GM21381 (cell line): ENCODE measurements around the gene CUX1.
"Not testable (repeated sequence)": the region's sequence is repeated elsewhere in the genome, so short reads cannot be mapped to it uniquely, and the experiment has no call there.

Experiments used
- ATAC-seq: cut with Tn5 transposase; IDR thresholded peaks from one replicate; pipeline ENCODE4 v1.9.1; 2021; ENCODE audit warnings: mild to moderate bottlenecking, moderate library complexity; ENCODE audit not compliant: unreplicated experiment

The CUX1 gene

GRCh38 chr7:101996876-101997275, 179.4 kb downstream of the CUX1 start:
- ATAC-seq: no peak

GRCh38 chr7:101998029-101998905, 180.8 kb downstream of the CUX1 start:
- no peak for ATAC-seq

GRCh38 chr7:101998906-101999240, 181.4 kb downstream of the CUX1 start:
- no peak for ATAC-seq

- no peak for ATAC-seq
These were observed 182.0 kb downstream of the CUX1 start for GRCh38 chr7:101999393-101999792.

GRCh38 chr7:102000123-102000522, 182.7 kb downstream of the CUX1 start:
- no peak for ATAC-seq

- no peak for ATAC-seq
These were observed 186.8 kb downstream of the CUX1 start for GRCh38 chr7:102004229-102004628.

GRCh38 chr7:102004848-102005247, 187.4 kb downstream of the CUX1 start:
- no peak for ATAC-seq

GRCh38 chr7:102005933-102006480, 188.6 kb downstream of the CUX1 start:
- ATAC-seq: no peak

- ATAC-seq: no peak
These were observed 189.3 kb downstream of the CUX1 start for GRCh38 chr7:102006695-102007094.

- no peak for ATAC-seq
These were observed 191.3 kb downstream of the CUX1 start for GRCh38 chr7:102008535-102009262.

- no peak for ATAC-seq
These were observed 192.2 kb downstream of the CUX1 start for GRCh38 chr7:102009628-102010027.

GRCh38 chr7:102012112-102012830, 194.8 kb downstream of the CUX1 start:
- ATAC-seq: not testable (repeated sequence)

GRCh38 chr7:102012941-102013461, 195.6 kb downstream of the CUX1 start:
- ATAC-seq: no peak

GRCh38 chr7:102018876-102019275, 201.4 kb downstream of the CUX1 start:
- no peak for ATAC-seq

- no peak for ATAC-seq
These were observed 202.0 kb downstream of the CUX1 start for GRCh38 chr7:102019461-102019860.

GRCh38 chr7:102021841-102022618, 204.6 kb downstream of the CUX1 start:
- ATAC-seq: no peak

- no peak for ATAC-seq
These were observed 206.8 kb downstream of the CUX1 start for GRCh38 chr7:102024005-102024768.

GRCh38 chr7:102024769-102025391, 207.5 kb downstream of the CUX1 start:
- no peak for ATAC-seq

GRCh38 chr7:102025777-102026176, 208.4 kb downstream of the CUX1 start:
- ATAC-seq: not testable (repeated sequence)
